Right lung (tissue), 5 donors: ENCODE data around the gene AGPAT2. TPM values are rescaled to one million over a fixed set of nuclear protein-coding genes. Genes with fewer than 3 reads are reported as not detected.

ENCODE experiments used
- DNase-seq, 2 donors: peaks; one replicate each; pipeline ENCODE4 v3.0.0-alpha.2; 2013
- polyA plus RNA-seq, 5 donors: library from polyadenylated mRNA; unstranded; fragments of 120-200 nt; gene quantifications; one replicate each; pipeline versions ENCODE4 v1.2.1 to v1.2.3, GENCODE V29; 2013; ENCODE audit warnings: inconsistent platforms in 1 of 5, low replicate concordance in 1 of 5; ENCODE audit not compliant: insufficient read length in 5 of 5, insufficient read depth in 1 of 5

AGPAT2 gene
- polyA plus RNA-seq, 5 donors: 23.1 to 55.6 (median 27.8) TPM

- DNase-seq: no peak
Observed at GRCh38 chr9:136627703-136628102, 59.6 kb downstream of the AGPAT2 start.

GRCh38 chr9:136626740-136627642, 60.3 kb downstream of the AGPAT2 start:
- DNase-seq: no peak

DNA sequence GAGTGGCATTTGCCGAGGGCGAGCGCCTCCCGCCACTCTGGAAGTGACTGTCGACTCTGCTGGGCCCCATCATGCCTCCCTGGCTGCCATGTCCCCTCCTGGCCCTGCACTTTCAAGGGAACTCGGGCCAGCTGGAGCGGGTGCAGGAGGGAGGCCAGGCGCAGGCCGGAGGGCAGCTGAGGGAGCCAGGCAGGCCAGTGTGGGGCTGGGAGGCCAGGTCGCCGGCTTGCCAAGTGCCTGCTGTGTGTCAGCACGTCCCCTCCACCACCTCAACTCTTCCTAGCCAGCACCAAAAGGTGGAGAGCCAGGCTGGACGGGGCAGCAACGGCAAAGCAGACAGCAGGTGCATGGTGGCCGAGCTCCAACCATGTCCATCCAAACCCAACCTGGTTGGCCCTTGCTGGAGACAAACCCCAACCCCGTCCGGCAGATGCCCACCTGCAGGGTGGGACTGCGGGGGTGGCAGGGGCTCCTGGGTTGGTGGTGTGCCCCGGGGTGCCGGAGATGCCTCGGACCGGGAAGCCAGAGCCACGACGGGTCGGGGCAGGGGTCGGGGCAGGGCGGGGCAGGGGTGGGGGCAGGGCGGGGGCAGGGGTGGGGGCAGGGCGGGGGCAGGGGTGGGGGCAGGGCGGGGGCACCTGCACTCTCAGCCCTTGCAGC, 61.1 kb downstream of the AGPAT2 start:
- DNase-seq: no peak

DNA sequence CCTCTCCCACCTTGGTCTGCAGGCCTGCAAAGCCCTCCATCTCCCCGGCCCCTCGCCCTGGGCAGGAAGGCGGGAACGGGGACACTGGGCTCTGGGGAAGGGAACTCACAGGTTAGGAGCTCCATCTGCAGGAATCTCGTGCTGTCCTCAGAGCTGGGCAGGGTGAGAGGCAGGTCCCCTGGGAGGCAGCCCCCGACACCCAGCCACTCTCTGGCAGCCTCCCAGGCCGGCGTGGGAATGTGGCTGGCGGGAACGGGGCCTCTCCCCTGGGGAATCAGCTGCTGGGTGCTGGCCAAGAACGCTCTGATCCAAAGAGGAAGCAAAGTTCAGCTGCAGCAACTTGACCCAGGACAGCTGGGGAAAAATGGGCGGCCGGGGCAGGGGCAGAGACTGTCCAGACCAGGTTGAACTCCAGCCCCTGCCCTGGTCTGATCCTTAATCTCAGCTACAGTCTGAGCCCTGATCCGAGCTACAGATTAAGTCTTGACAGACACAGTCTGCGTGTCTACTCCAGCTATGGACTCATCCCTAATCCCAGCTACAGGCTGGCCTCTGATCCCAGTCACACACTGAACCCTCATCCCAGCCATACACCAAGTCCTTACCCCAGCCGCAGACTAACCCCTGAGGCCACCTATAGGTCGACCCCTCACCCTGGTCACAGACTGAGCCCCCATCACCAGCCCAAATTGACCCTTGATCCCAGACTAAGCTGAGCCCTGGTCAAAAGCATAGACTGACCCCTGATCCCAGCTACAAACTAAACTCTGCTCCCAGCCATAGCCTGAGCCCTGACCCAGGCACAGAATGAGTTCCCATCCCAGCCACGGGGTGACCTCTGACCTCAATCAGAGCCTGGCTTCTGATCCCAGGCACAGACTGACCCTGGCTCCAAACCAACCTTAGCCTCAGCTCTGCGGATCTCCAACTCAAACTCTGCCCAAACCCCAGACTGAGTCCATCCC, 61.9 kb downstream of the AGPAT2 start:
- DNase-seq: peak in 1 of 2 donors; percentile 62

- no peak for DNase-seq
Observed at GRCh38 chr9:136624184-136624951, 62.9 kb downstream of the AGPAT2 start.

- DNase-seq: no peak
Observed at GRCh38 chr9:136623842-136624183, 63.4 kb downstream of the AGPAT2 start.

Other genes with a start within 250 kb of the AGPAT2 start
- gene INPP5E, start 247.6 kb downstream of the AGPAT2 start, polyA plus RNA-seq: 10 to 100 TPM in 4 of 5 donors, 1 to 10 TPM in 1; 9.5 to 19.7 (median 14.6) TPM
- 10 to 100 TPM; 42.9 to 65.9 (median 52.9) TPM for gene SEC16A, start 204.4 kb downstream of the AGPAT2 start, polyA plus RNA-seq
- 10 to 100 TPM; 15.9 to 37.5 (median 27.1) TPM for gene NOTCH1, start 141.4 kb downstream of the AGPAT2 start, polyA plus RNA-seq
- gene EGFL7, start 24.5 kb downstream of the AGPAT2 start, polyA plus RNA-seq: 100 to 1,000 TPM in 1 of 5 donors, 10 to 100 TPM in 4; 60.3 to 160 (median 86.2) TPM
- gene DIPK1B, start 25.1 kb upstream of the AGPAT2 start, polyA plus RNA-seq: 10 to 100 TPM; 22.7 to 47.6 (median 29.8) TPM
- gene LCN10, start 55.5 kb upstream of the AGPAT2 start, polyA plus RNA-seq: under 1 TPM; 0.12 to 0.76 (median 0.31) TPM
- gene LCN6, start 61.1 kb upstream of the AGPAT2 start, polyA plus RNA-seq: not detected
- gene LCN8, start 70.8 kb upstream of the AGPAT2 start, polyA plus RNA-seq: under 1 TPM in 1 of 5 donors, not detected in 4; 0.72 TPM
- gene LCN15, start 77.1 kb upstream of the AGPAT2 start, polyA plus RNA-seq: 1 to 10 TPM in 1 of 5 donors, under 1 TPM in 4; 0.07 to 2.2 (median 0.10) TPM
- 10 to 100 TPM; 42.6 to 74.3 (median 54.0) TPM for gene TMEM141, start 103.9 kb upstream of the AGPAT2 start, polyA plus RNA-seq
- 10 to 100 TPM in 1 of 5 donors, 1 to 10 TPM in 4; 5.9 to 10.6 (median 7.7) TPM for gene CCDC183, start 108.9 kb upstream of the AGPAT2 start, polyA plus RNA-seq
- 10 to 100 TPM; 46.3 to 79.6 (median 54.0) TPM for gene RABL6, start 120.5 kb upstream of the AGPAT2 start, polyA plus RNA-seq
- gene AJM1, start 155.0 kb upstream of the AGPAT2 start, polyA plus RNA-seq: 1 to 10 TPM in 3 of 5 donors, under 1 TPM in 2; 0.56 to 1.9 (median 1.1) TPM
- gene PHPT1, start 162.0 kb upstream of the AGPAT2 start, polyA plus RNA-seq: 100 to 1,000 TPM in 1 of 5 donors, 10 to 100 TPM in 4; 57.7 to 161 (median 84.7) TPM
- gene MAMDC4, start 164.9 kb upstream of the AGPAT2 start, polyA plus RNA-seq: 1 to 10 TPM; 4.5 to 9.5 (median 6.7) TPM
- 100 to 1,000 TPM; 326 to 525 (median 367) TPM for gene EDF1, start 178.9 kb upstream of the AGPAT2 start, polyA plus RNA-seq
- 10 to 100 TPM; 10.8 to 16.5 (median 13.9) TPM for gene TRAF2, start 199.1 kb upstream of the AGPAT2 start, polyA plus RNA-seq